Adrenal gland (tissue), 5 donors: ENCODE data around the gene SOBP.

Source experiments
- CTCF ChIP-seq, 6 experiments: fragments of 450-650 bp in 4 of 6; fragments of 200-600 bp in 2 of 6; sonication (generic) in 1 of 6; IDR thresholded peaks; 1 replicate in 5 of 6; 2 replicates in 1 of 6; pipeline versions ENCODE4 v1.5.1 to v1.8.0; 2016 to 2021; ENCODE audit warnings: antibody characterized with exemption in 6 of 6, mild to moderate bottlenecking in 2 of 6, moderate library complexity in 1 of 6
- POLR2A ChIP-seq, 2 donors: fragments of 450-650 bp; IDR thresholded peaks; one replicate each; pipeline ENCODE4 v1.6.1; 2017; ENCODE audit warnings: antibody characterized with exemption in 2 of 2, mild to moderate bottlenecking in 2 of 2, moderate library complexity in 1 of 2
- donor health status: DM: no; HTN: no; CAD: no.

GRCh38 chr6:107470364-107470763 is 19.6 kb upstream of the SOBP start:
- TF ChIP-seq POLR2A (IDR thresholded peaks at IDR 0.05) (no peak), CTCF (IDR thresholded peaks at IDR 0.05) (no peak)
